Stimulated activated CD4-positive, alpha-beta T cell treated with anti-CD3 and anti-CD28 coated beads, Interleukin-2, amount 100 ng/mL, for 24 hours (primary cell): ENCODE data around the gene CA12.

Source experiments
- DNase-seq, 2 donors: peaks; one replicate each; pipeline ENCODE4 v3.0.0-alpha.2; 2020

CA12 gene

DNA sequence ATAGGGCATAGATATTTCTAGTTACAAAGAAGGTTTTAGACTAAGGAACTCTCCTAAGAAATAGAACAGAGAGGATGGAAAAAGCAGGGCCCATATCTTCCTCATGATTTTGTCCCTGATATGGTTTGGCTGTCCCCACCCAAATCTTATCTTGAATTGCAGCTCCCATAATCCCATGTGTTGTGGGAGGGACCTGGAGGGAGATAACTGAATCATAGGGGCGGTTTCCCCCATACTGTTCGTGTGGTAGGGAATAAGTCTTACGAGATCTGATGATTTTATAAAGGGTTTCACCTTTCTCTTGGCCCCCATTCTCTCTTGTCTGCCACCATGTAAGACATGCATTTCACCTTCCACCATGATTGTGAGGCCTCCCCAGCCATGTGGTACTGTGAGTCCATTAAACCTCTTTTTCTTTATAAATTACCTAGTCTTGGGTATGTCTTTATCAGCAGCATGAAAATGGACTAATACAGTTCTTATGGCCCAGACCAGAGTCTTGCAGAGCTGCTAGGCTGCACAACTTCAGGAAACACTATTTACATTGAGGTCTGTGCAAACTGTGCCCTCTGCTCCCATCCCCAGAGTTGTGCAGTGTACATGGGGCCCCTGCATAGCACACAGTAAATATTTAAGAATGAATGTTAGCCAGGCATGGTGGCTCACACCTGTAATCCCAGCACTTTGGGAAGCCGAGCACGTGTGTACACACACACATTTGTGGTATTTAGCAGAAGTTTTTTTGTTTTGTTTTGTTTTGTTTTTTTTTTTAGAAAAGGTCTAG lies 20.3 kb upstream of the CA12 start:
- DNase-seq = no peak

DNA sequence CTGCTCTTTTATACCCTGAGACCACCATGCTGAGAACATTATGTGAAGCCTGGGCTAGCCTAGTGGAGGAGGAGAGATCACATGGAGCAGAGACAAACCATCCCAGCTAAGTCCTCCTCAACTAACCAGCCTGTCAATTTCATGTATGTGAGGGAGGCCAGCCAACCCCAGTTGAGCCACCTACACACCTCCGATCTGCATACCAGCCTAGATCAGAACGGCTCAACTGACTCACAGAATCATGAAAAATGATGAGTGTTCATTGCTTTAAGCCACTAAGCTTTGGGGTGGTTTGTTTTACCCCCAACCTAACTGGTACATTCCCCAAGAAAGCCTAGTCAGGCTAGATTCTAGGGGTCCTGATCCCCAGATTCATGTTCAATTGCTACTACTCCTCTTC lies 19.4 kb upstream of the CA12 start:
- DNase-seq = peak in 1 of 2 donors; percentile 24

DNA sequence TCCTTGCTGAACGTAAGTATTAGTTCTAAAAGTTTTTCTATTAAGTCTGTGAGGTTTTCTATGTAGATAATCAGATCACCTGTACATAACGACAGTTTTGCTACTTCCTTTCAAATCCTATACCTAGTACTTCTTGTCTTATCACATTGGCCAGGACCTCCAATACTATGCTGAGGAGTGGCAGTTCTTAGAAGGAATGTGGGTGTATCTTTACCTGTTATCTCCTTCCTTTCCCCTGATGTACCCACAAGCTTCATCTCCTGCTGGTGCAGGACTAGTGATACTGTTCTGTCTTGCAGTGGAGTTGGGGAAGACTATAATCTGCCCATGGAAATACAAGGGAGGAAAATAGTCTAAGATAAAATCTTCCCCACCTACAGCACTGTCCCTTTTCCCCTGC lies 16.8 kb upstream of the CA12 start:
- DNase-seq = no peak

DNA sequence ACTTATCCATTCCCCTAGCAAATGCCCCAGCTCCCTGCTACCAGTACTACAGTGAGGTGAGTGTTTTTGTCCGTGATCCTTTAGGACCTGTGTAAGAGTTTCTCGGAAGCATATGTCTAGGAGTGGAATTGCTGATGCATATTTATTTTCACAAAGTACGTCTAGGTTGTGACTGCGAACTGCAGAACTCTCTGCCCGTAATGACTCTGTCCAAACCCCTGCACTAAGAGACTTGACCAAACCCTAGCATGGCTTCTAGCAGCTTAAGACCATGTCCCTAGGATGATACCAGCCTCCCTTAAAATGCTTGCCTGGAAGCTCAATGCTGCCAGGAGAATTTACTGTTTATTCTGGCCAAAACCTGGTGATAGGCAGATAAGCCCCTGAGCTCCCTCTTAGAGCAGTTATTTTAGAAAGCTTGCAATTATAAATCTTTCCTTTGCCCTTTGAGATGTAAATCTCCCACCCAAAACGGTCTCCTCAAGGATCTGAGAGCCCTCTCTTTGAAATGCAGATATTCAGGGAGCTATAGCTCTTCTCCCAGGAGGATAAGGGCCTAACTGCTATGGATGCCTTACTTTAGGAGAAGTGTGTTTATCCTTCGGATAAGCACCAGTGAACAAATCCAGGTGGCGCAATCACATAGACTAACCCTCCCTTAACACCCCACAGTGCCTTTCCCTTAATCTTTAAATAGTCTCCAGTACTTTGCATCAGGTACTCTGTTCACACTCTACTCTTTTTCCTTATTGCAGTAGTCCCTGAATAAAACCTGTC lies 14.7 kb upstream of the CA12 start:
- no peak for DNase-seq

DNA sequence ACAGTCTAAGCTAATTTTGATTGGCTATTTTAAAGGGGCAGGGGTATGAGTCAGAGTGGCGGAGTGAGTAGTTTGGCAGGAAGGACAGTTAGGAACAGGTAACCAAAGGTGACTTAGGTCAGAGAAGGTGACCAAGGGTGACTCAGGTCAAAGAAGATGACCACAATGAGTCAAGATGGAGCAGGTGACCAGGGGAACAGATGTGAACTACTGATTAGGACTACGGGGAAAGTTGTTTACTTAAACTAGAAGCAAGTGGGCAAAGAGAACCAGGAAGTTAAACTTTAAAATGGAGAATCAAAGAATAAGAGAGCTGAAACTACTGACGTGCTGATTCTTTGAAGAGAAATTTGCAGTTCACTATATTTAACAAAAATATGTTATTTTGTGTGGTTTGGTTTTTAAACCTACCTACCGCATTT lies 14.1 kb upstream of the CA12 start:
- no peak for DNase-seq

DNA sequence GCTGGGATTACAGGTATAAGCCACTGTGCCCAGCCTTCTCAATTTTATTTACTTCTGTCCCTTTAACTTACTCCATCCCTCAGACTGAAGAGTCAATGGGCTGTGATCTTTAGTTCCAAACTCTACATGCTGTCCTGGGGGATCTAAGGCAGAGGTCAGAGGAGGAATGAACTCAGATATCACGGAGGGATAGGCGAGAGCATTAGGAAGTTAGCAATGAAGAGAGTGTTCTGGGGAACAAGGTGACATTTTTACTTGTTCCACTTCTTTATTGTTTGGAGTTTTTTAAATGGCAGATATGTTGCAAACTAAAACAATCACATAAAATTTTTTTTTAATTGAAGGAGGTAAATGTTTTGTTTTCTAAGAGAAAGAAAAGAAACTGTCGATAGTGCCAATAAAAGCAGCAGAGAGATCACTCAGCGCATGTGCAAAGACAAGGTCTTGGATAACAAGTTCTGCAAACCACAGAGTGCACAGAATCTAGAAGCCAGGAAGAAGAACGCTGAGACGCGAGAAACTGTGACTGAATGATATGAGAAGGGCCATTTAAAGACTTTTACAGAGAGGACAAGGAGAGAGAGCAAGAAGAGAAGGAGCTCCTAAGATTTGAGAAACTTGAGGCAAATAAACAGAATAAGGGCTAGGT lies 10.8 kb upstream of the CA12 start:
- no peak for DNase-seq

DNA sequence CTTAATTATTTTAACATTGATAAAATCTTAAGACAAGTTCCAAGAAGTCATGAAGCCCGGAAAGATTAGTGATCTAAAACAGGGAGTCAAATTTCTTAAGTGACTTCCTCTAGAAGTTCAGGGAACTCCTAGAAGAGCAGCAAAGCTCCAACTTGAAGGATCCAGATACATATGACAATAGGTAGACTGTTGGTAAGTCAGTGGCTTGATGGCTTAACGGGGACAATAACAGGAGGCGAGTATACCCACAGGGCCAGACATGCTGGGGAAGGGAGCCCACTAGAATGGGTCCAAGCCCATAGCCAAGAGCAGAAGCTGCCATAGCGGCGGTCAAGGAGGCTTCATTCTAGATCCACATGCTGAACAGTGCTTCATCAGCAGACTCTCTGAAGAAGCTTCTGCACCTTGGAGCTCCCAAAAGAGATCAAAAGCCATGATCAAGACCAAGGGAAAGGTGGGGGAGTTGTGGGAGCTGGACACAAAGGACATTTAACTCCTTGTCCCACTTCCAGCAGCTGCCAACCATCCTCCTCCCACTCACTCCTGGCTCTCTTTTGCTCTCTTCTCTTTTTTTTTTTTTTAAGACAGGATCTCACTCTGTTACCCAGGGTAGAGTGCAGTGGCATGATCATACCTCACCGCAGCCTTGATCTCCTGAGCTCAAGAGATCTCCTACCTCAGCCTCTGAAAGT lies 10.2 kb upstream of the CA12 start:
- no peak for DNase-seq

DNA sequence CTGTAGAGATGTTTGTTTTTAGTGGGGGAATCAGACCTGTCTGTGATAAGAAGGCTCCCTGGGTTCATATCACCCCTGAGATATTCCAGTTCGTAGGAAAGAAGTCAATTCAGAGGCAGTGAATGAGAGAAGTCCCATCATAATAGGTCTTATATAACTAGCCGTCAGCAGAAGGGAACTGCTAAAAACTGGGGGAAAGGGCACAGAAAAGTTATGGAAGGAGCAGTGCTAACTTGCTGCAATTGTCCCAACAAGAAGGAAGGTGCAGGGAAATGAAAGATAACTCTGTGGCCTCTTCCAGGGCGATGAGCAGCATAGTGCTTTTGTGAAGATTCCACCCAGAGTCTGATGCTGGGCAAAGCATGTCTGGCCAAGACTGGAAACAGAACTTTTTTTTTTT lies 9.0 kb upstream of the CA12 start:
- no peak for DNase-seq

DNA sequence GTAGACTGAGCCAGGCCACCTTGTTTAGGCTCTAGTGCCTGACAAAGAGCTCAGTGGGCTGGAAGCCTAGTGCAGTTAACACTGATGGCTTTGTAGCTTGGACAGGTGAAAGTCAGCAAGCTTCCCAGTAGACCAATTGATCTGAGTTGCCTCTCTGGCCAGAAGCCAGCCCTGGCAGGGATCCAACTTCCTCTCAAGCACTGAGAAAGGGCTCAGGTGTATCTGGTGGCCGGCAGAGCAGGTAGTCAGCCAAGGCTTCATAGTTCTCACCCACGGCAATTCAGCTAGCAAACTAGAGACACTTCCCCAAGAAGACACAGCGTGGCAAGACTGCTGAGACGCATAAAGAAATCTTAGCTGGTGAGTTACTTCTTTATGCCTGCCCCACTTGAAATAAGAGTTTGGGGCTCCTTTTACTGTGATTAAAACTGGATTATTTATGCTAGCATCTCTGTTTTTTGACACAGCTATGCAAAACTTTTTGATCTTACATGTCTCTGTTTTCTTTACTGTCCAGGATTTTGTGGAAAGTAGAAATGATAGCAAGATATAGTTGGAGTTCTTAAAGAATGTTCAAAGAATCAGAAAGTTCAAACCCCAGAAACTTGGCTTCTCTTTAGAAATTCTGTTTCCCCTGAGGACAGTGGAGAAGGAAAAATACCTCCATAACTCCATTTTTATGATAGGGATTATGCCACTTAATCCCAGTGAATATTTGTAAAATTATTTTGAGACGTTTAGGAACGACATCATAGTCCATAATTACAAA lies 8.4 kb upstream of the CA12 start:
- no peak for DNase-seq

DNA sequence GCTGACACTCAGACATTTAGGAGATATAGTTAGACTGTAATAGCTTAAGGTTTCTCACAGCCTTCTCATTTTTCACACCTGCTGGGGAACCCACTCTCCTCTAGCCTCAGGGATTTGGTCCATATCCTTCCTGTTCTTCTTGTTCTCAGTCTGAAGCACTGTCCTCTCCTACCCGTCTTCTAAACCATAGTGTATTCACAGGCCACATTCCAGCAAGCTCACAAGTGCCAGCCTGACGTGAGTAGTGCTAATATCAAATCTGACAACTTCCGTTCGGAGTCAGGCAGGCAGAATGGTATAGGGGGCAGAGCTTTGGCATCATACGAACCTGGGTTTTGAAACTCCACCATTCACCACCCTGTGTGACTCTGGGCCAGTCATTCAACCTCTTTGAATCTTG lies 6.9 kb upstream of the CA12 start:
- no peak for DNase-seq

DNA sequence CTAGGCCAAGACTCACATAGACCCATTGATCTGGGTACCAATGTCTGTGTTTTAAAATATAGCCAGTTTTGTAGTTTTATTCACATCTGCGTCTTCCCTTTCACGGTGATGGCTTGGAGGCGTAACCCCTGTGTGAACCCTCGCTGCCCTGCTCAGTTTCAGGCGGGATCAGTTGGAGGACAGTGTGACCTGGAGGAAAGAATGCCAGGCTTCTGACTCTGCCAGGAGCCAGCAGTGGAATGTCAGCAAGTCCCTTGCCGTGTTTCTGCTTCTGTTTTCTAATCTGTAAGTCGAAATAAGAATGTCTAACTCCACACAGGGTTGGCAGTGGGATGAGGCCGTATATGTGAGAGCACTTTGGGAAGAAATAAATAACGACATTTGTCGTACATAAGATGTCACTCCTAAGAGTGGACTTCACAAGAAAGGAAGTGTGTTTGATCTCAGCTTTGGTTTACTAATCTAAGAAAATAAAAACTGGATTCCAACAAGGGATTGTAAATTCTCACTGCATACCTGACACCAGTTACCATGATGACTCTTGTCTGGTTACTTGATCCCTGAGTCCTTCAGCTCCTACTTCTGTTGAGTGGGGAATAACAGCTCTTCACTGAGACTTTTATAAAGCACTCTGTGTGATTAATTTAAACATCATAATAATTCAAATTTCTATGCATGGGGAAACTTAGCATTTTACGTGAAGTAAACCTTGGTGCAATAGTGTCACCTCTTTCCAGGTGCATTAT lies 6.3 kb upstream of the CA12 start:
- no peak for DNase-seq

DNA sequence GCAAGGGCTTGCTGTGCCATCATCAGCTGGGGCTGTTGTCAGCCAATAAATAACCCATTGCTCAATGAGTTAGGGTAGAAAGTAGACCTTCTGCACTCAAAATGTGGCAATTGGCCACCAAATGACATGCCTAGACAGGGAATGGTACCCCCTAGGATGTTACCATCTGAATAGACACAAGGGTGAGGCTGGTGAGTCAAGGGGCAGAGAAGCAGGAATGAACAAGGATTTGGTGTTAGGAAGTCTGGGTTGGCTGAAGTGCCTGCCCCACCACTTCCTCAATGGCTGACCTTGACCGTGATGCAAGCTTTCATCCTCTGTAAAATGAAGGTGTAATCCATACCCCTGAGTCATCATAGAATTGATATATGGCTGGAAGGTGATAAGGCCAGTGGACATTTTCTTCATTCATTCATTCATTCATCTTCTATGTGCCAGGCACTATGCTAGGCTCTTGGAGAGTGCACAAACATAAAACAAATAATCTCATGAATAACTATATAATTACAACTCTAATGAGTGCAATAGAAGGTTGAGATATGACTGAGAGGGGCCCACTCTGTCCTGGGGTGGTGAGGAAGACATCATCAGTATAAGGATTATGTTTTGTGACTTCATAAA lies 4.4 kb upstream of the CA12 start:
- DNase-seq = no peak

DNA sequence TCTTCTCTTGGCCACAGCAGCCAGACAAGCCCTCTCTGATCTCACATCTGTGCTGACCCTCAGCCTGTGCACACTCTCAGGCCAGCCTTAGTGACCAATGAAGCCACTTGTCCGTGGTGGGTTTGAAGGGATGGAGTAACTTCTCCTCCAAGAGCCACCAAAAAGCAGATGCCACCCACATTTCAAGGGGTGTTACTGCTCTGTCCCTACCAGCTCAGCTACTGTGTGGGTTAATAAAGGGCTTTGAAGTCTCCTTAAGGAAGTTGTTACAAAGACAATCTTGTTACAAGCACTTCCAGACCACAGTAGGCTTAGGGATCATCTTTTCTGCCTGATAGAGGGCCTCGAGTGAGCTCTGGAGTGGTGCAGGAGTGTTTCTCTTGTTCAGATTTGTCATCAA lies 3.3 kb upstream of the CA12 start:
- no peak for DNase-seq

DNA sequence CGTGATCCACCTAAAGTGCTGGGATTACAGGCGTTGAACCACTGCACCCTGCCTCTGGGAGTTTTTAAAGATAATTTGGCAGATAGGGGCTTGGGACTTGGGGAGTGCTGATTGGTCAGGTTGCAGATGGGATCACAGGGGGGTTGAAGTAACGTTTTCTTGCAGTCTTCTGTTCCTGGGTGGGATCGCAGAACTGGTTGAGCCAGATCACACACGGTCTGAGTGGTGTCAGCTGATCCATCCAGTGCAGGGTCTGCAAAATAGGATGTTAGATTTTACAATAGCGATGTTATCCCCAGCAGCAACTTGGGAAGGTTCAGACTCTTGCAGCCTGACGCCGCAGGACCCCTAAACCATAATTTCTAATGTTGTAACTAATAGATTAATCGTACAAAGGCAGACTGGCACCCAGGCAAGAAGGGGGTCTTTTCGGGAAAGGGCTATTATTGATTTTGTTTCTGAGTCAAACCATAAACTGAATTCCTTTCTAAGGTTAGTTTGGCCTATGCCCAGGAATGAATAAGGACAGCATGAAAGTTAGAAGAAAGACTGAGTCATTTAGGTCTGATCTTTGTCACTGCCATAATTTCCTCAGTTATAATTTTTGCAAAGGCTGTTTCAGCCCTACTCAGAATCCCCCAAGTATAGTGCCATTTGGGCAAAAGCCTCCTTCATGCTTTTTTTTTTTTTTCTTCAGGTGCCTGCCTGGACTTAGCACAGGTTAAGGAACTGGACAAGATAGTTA lies 1.5 kb upstream of the CA12 start:
- DNase-seq = no peak

DNA sequence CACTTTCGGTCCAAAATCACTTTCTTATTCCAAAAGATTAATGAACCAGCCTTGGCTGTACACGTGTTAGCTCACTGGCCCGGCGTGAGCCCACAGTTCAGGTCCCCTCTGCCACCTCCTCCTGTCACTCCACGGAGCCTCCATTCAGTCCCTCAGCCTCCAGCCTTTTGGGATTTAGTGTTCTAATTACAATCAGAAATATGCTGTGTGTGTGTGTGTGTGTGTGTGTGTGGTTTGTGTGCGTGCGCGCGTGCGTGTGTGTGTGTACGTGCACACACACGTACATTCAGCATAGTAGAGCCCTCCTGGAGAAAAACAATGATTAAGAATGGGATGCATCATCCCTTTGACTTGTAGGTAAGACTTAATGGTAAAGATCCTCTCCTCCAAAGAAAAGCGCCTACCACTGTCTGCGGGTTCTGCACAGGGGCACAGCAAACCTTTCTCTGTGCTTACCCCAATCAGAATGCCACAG lies 801 bp downstream of the CA12 start:
- no peak for DNase-seq

DNA sequence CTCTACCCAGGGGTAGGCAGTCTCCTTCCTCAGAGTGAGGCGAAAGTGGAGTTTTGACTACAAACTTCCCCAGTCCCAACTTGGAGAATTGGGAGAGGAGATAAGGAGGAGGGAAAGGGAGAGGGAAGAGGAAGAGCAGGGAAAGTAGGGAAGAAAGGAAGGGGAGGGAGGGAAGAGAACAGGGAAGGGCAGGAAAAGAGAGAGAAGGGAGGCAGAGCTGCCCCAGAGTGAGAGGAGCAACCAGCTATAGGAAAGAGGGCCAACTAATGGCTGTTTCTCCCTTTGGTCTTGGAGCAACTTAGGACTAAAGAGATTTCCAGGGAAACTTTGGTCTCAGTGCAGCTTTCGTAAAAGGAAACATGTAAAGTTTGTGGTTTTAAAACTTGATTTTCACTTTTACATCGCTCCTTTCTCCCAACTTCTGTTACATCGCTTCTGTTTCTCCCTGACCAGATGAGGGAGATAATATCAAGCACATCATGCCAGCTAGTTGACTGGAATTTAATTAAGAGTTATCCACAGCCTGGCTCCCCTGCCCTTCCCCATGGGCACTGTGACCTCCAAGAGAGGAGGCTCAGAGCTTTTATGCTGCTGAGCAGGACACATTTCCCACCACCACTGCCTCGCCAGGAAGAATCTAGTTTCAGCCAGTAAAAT lies 1.4 kb downstream of the CA12 start:
- DNase-seq = no peak

DNA sequence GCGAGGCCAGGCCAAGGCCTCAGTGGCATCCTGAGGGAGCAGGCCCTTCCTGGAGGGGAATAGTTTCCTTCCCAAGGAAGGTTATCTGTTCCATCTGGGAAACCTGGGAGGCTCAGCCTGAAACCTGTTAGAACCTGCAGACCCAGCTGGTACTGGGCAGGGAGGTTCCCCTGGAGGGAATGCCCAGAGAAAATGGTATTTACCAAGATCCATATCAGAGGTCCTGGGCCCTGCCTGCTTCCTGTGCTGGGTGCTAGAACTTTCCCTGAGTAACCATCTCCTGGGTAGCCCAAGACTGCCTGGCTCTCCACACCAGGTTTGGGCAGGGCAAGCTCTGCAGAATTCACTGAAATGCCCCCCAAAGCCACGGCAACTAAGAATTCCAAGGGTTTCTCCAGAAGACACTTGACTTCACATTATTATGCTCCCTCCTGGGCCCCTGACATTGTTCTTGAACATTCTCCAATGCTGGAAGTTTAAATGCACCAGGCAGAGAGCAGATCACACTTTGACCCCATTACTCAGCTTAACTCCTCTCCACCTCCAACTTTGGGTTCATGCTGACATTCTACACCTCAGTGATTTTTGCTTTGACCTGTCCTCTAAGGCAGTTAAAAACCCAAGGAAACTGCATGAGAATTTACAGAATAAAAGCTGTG lies 2.0 kb downstream of the CA12 start:
- no peak for DNase-seq

DNA sequence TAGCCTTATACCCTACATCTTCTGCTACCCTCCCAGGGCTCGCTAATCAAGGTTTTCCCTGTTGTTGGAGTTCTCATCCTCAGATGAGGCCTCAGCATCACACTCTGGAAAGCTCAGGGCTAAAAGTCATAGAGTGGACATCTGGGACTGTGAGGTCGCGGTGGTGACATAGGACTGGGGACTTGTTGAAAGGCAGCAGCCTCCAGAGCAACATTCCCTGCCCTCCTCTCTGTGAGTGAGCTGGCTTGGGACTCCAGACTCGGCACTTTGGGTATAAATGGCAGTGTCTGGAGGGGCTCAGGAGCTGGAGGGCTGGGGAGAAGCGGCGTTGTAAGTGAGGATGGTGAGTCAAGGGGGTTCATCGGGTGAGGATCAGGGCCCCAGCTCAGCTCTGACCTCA lies 2.7 kb downstream of the CA12 start:
- no peak for DNase-seq
